Gastroesophageal sphincter (tissue), 3 donors: Measurements from ENCODE around the gene SMAD6.

Source experiments
- EP300 ChIP-seq: sonication (generic); formaldehyde crosslinking; IDR thresholded peaks from one replicate; pipeline ENCODE4 v1.6.1; 2017; ENCODE audit warnings: antibody characterized with exemption, mild to moderate bottlenecking
- POLR2A ChIP-seq, 2 donors: fragments of 450-650 bp; IDR thresholded peaks; one replicate each; pipeline ENCODE4 v1.6.1; 2017; ENCODE audit warnings: antibody characterized with exemption in 2 of 2, mild to moderate bottlenecking in 2 of 2, moderate library complexity in 1 of 2
- TF ChIP-seq, protein P1 (sequence below), 4 experiments: fragments of 200-600 bp in 2 of 4; fragments of 450-650 bp in 2 of 4; sonication (generic) in 1 of 4; IDR thresholded peaks; one replicate each; pipeline ENCODE4 v1.5.1; 2017 to 2019; ENCODE audit warnings: antibody characterized with exemption in 4 of 4, mild to moderate bottlenecking in 2 of 4, moderate library complexity in 2 of 4

DNA sequence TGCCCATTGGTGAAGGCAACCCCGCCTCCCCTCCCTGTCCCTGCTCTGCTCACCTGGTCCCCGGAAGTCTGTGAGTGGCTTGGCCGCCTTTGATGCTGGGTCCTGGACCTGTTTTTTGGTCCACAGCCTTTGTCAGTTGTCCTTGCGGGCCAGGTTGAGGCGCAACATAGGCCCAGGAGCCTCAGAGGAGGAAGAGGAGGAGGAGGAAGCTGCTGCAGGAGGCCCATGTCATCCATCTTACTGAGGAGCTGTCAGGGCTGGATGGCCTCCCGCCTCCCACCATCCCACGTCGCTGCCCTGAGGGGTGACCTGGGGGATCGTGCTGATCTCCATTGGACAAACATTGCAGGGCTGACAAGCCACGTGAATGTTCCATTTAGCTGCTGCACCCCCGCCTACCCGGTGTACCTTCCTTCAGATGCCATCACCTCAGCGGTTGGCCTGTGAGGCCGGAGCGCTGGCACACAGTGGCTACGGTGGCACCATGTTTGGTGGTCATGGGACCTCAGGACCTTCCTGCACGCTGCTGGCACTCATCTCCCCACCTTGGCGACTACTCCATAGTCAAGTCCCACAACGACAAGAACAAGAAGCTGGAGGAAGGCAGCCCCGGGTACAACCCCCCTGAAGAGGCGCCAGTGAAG is 106.3 kb downstream of the SMAD6 start:
- TF ChIP-seq POLR2A (IDR thresholded peaks at IDR 0.05) = no peak
- TF ChIP-seq, protein P1, sequence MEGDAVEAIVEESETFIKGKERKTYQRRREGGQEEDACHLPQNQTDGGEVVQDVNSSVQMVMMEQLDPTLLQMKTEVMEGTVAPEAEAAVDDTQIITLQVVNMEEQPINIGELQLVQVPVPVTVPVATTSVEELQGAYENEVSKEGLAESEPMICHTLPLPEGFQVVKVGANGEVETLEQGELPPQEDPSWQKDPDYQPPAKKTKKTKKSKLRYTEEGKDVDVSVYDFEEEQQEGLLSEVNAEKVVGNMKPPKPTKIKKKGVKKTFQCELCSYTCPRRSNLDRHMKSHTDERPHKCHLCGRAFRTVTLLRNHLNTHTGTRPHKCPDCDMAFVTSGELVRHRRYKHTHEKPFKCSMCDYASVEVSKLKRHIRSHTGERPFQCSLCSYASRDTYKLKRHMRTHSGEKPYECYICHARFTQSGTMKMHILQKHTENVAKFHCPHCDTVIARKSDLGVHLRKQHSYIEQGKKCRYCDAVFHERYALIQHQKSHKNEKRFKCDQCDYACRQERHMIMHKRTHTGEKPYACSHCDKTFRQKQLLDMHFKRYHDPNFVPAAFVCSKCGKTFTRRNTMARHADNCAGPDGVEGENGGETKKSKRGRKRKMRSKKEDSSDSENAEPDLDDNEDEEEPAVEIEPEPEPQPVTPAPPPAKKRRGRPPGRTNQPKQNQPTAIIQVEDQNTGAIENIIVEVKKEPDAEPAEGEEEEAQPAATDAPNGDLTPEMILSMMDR (IDR thresholded peaks at IDR 0.05) = no peak
- TF ChIP-seq EP300 = no peak
